ENCODE measurements around the gene A4GALT.

GRCh38 chr22:42768385-42769035, 47.8 kb upstream of the A4GALT start:
- TF ChIP-seq CTCF (conservative IDR thresholded peaks at IDR 0.05 in 1 of 2, IDR thresholded peaks at IDR 0.05 in 1 of 2; ENCODE audit: low read depth in 1 of 2, low read length in 2 of 2) (no peak), EZH2 (IDR thresholded peaks at IDR 0.05; ENCODE audit: low read length, missing control alignments) (no peak)

All from fibroblast of lung (primary cell).